Neural cell (in vitro differentiated cells): Measurements from ENCODE around the gene ANKS1B. TPM values are rescaled to one million over a fixed set of nuclear protein-coding genes. Genes with fewer than 3 reads are reported as not detected.
A peak's percentile ranks its signal among the peaks of the same experiment; 100 is the strongest.

Experiments
- H2AFZ ChIP-seq: fragments of 200-600, 300-800 bp; sonication (generic), shearing (Covaris generic); 2 replicates; pipeline ENCODE4 v1.6.0; 2014; ENCODE audit warnings: low read depth, mild to moderate bottlenecking, antibody characterized with exemption, low read length, moderate library complexity
- H3F3A ChIP-seq: fragments of 200-600 bp; shearing (Covaris generic); 2 replicates; pipeline ENCODE4 v1.6.1; 2016; ENCODE audit warnings: mild to moderate bottlenecking, moderate library complexity, mixed read lengths, antibody characterized with exemption, low read length; ENCODE audit not compliant: insufficient read depth, poor library complexity, severe bottlenecking
- H3K27ac ChIP-seq: fragments of 200-600, 300-800 bp; sonication (generic), shearing (Covaris generic); 2 replicates; pipeline ENCODE4 v1.5.1; 2014; ENCODE audit warnings: mild to moderate bottlenecking, low read length, moderate library complexity
- H3K27me3 ChIP-seq: fragments of 300-800, 200-600 bp; sonication (generic), shearing (Covaris generic); 2 replicates; pipeline ENCODE4 v1.6.0; 2014; ENCODE audit warnings: mild to moderate bottlenecking, low read depth, low read length, moderate library complexity; ENCODE audit not compliant: insufficient read depth
- H3K36me3 ChIP-seq: fragments of 300-800, 200-600 bp; sonication (generic), shearing (Covaris generic); 2 replicates; pipeline ENCODE4 v1.5.1; 2014; ENCODE audit warnings: mild to moderate bottlenecking, antibody characterized with exemption, low read length, moderate library complexity; ENCODE audit not compliant: insufficient read depth
- H3K4me2 ChIP-seq: fragments of 300-800, 200-600 bp; sonication (generic), shearing (Covaris generic); 2 replicates; pipeline ENCODE4 v1.6.0; 2014; ENCODE audit warnings: mild to moderate bottlenecking, low read length
- H3K4me3 ChIP-seq: fragments of 300-800, 200-600 bp; sonication (generic), shearing (Covaris generic); 2 replicates; pipeline ENCODE4 v1.5.1; 2014; ENCODE audit warnings: mild to moderate bottlenecking, low read length, moderate library complexity
- H3K79me2 ChIP-seq: fragments of 200-600 bp; shearing (Covaris generic); replicated peaks from 2 replicates; pipeline ENCODE4 v1.6.0; 2014; ENCODE audit warnings: mild to moderate bottlenecking, low read length, moderate library complexity; ENCODE audit not compliant: insufficient read depth
- H3K9ac ChIP-seq: fragments of 300-800, 200-600 bp; sonication (generic), shearing (Covaris generic); 2 replicates; pipeline ENCODE4 v1.6.1; 2016; ENCODE audit warnings: mild to moderate bottlenecking, low read length, mixed read lengths
- H3K9me2 ChIP-seq: fragments of 200-600 bp; shearing (Covaris generic); 2 replicates; pipeline ENCODE4 v1.6.1; 2016; ENCODE audit warnings: mild to moderate bottlenecking, low read length, mixed read lengths; ENCODE audit not compliant: insufficient read depth
- H3K9me3 ChIP-seq: fragments of 200-600, 300-800 bp; sonication (generic), shearing (Covaris generic); 2 replicates; pipeline ENCODE4 v1.6.1; 2016; ENCODE audit warnings: mild to moderate bottlenecking, mixed run types, low read length, moderate library complexity, mixed read lengths
- H4K20me1 ChIP-seq: fragments of 200-600 bp; shearing (Covaris generic); 2 replicates; pipeline ENCODE4 v1.6.1; 2016; ENCODE audit warnings: mild to moderate bottlenecking, mixed run types; ENCODE audit not compliant: insufficient read depth
- CTCF ChIP-seq: fragments of 450-650 bp; IDR thresholded peaks from 2 replicates; pipeline ENCODE4 v1.5.1; 2014; ENCODE audit warnings: antibody characterized with exemption, mild to moderate bottlenecking, moderate library complexity; ENCODE audit not compliant: poor library complexity, severe bottlenecking
- EP300 ChIP-seq: fragments of 450-650 bp; conservative IDR thresholded peaks from 2 replicates; pipeline ENCODE4 v1.6.1; 2014; ENCODE audit warnings: antibody characterized with exemption, mild to moderate bottlenecking, moderate library complexity; ENCODE audit not compliant: poor library complexity, severe bottlenecking
- EZH2 ChIP-seq: fragments of 200-600, 300-800 bp; shearing (Covaris generic), sonication (generic); IDR thresholded peaks from 2 replicates; pipeline ENCODE4 v1.6.1; 2014; ENCODE audit warnings: antibody characterized with exemption, low read length, borderline replicate concordance, mild to moderate bottlenecking; ENCODE audit not compliant: insufficient read depth, poor library complexity, severe bottlenecking
- MXI1 ChIP-seq: fragments of 450-650 bp; conservative IDR thresholded peaks from 2 replicates; pipeline ENCODE4 v1.6.1; 2014; ENCODE audit warnings: antibody characterized with exemption, mild to moderate bottlenecking; ENCODE audit not compliant: poor library complexity, severe bottlenecking
- POLR2AphosphoS5 ChIP-seq: IDR thresholded peaks from 2 replicates; pipeline ENCODE4 v1.6.1; 2012
- RAD21 ChIP-seq: fragments of 450-650 bp; conservative IDR thresholded peaks from 2 replicates; pipeline ENCODE4 v1.6.1; 2014; ENCODE audit warnings: antibody characterized with exemption, mild to moderate bottlenecking, moderate library complexity
- REST ChIP-seq: IDR thresholded peaks from 2 replicates; pipeline ENCODE4 v1.6.1; 2012; ENCODE audit warnings: borderline replicate concordance
- SMC3 ChIP-seq: fragments of 450-650 bp; conservative IDR thresholded peaks from 2 replicates; pipeline ENCODE4 v1.6.1; 2014; ENCODE audit warnings: antibody characterized with exemption, mild to moderate bottlenecking, moderate library complexity; ENCODE audit not compliant: poor library complexity
- TAF1 ChIP-seq: IDR thresholded peaks from 2 replicates; pipeline ENCODE4 v1.6.1; 2012; ENCODE audit warnings: low read depth
- polyA plus RNA-seq: library from polyadenylated mRNA; depleted of rRNA; stranded (reverse); fragments of >200 nt; gene quantifications from 2 replicates; pipeline ENCODE4 v1.2.3, GENCODE V29; 2014

The ANKS1B gene
- polyA plus RNA-seq, 1 donor from 2014 or later: 65.6 TPM

- TF ChIP-seq MXI1 (no peak), POLR2AphosphoS5 (no peak), EZH2 (no peak), CTCF (no peak), RAD21 (no peak), EP300 (no peak), SMC3 (no peak), REST (no peak), TAF1 (no peak)
- H4K20me1 ChIP-seq: no peaks in the 10 kb centered on the region
- H3K36me3 ChIP-seq: no peaks in the 10 kb centered on the region
- H3K79me2 ChIP-seq: no peaks in the 10 kb centered on the region
- no peaks in the 10 kb centered on the region for H3K9me2 ChIP-seq
- no peak overlapping the region for H3K27ac ChIP-seq
- no peaks in the 10 kb centered on the region for H3F3A ChIP-seq
- H3K4me3 ChIP-seq: no peak overlapping the region
- H2AFZ ChIP-seq: no peak overlapping the region
- H3K27me3 ChIP-seq: no peaks in the 10 kb centered on the region
- H3K9ac ChIP-seq: no peak overlapping the region
- H3K4me2 ChIP-seq: no peak overlapping the region
- H3K9me3 ChIP-seq: no peaks in the 10 kb centered on the region
Observed at GRCh38 chr12:99009654-99010296, 975.0 kb downstream of the ANKS1B start.

GRCh38 chr12:99005601-99006000, 979.1 kb downstream of the ANKS1B start:
- no peaks in the 10 kb centered on the region for H3K79me2 ChIP-seq
- no peaks in the 10 kb centered on the region for H3K36me3 ChIP-seq
- peak overlapping the region; percentile 26 for H3K27ac ChIP-seq
- TF ChIP-seq SMC3: no peak
- no peak for TF ChIP-seq MXI1
- no peak for TF ChIP-seq REST
- TF ChIP-seq EZH2: no peak
- no peak for TF ChIP-seq CTCF
- TF ChIP-seq POLR2AphosphoS5: no peak
- no peak for TF ChIP-seq RAD21
- no peak for TF ChIP-seq TAF1
- TF ChIP-seq EP300: no peak
- no peak overlapping the region for H3K9ac ChIP-seq
- no peaks in the 10 kb centered on the region for H3K9me2 ChIP-seq
- H2AFZ ChIP-seq: no peak overlapping the region
- peak overlapping the region; percentile 26 for H3K4me3 ChIP-seq
- H3K27me3 ChIP-seq: no peaks in the 10 kb centered on the region
- H3K9me3 ChIP-seq: no peaks in the 10 kb centered on the region
- no peaks in the 10 kb centered on the region for H4K20me1 ChIP-seq
- H3K4me2 ChIP-seq: no peak overlapping the region
- H3F3A ChIP-seq: no peaks in the 10 kb centered on the region
